Peyer's patch (tissue), 4 donors: ENCODE measurements around the gene KDM8. TPM values are rescaled to one million over a fixed set of nuclear protein-coding genes. Genes with fewer than 3 reads are reported as not detected.
A peak's percentile ranks its signal among the peaks of the same experiment; 100 is the strongest.
"Not testable (repeated sequence)": the region's sequence is repeated elsewhere in the genome, so short reads cannot be mapped to it uniquely, and the experiment has no call there.

Experiments
- DNase-seq, 3 donors: peaks; one replicate each; pipeline ENCODE4 v3.0.0-alpha.2; 2017 to 2019
- H3K27ac ChIP-seq, 4 donors: fragments of 200-600 bp; sonication (generic); one replicate each; pipeline ENCODE4 v1.5.1; 2016 to 2019
- H3K27me3 ChIP-seq, 2 donors: fragments of 200-600 bp; sonication (generic); one replicate each; pipeline ENCODE4 v1.5.1; 2019
- H3K36me3 ChIP-seq, 3 donors: fragments of 200-600 bp; sonication (generic); one replicate each; pipeline ENCODE4 v1.5.1; 2016 to 2019
- H3K4me1 ChIP-seq, 4 donors: fragments of 200-600 bp; sonication (generic); one replicate each; pipeline ENCODE4 v1.5.1; 2016 to 2019
- H3K4me3 ChIP-seq, 4 donors: fragments of 200-600 bp; sonication (generic); 1 replicate in 3 of 4; 2 replicates in 1 of 4; pipeline ENCODE4 v1.5.1; 2016 to 2019; ENCODE audit warnings: mild to moderate bottlenecking in 1 of 4
- H3K9me3 ChIP-seq, 4 donors: fragments of 200-600 bp; sonication (generic); one replicate each; pipeline ENCODE4 v1.5.1; 2016 to 2019; ENCODE audit warnings: mild to moderate bottlenecking in 1 of 4
- CTCF ChIP-seq, 6 experiments: fragments of 450-650 bp in 4 of 6; fragments of 200-600 bp in 2 of 6; sonication (generic) in 1 of 6; IDR thresholded peaks; one replicate each; pipeline ENCODE4 v1.5.1; 2017 to 2019; ENCODE audit warnings: antibody characterized with exemption in 6 of 6, mild to moderate bottlenecking in 3 of 6, moderate library complexity in 1 of 6
- POLR2A ChIP-seq, 2 donors: fragments of 450-650 bp; IDR thresholded peaks; one replicate each; pipeline ENCODE4 v1.5.1; 2017; ENCODE audit warnings: antibody characterized with exemption in 2 of 2, mild to moderate bottlenecking in 2 of 2, moderate library complexity in 2 of 2
- total RNA-seq, 4 donors: library from RNA; depleted of rRNA; stranded (reverse); fragments of >200 nt; gene quantifications; one replicate each; pipeline ENCODE4 v1.1.0, GENCODE V29; 2016

KDM8 gene
- total RNA-seq, 4 donors from 2014 or later, result 22.3 to 130 (median 40.9) TPM

GRCh38 chr16:27198451-27199234 lies 4.7 kb upstream of the KDM8 start:
- DNase-seq, result no peak
- TF ChIP-seq CTCF (IDR thresholded peaks at IDR 0.05) (no peak), POLR2A (IDR thresholded peaks at IDR 0.05) (no peak)
- no peaks in the 10 kb centered on the region for H3K9me3 ChIP-seq
- peaks cover 0 to 19% (median 6%) of the 10 kb centered on the region in 4 donors for H3K4me1 ChIP-seq
- H3K4me3 ChIP-seq, result no peak overlapping the region
- peak overlapping the region in 1 of 4 donors; percentile 73 for H3K27ac ChIP-seq
- H3K36me3 ChIP-seq, result no peaks in the 10 kb centered on the region
- H3K27me3 ChIP-seq, result no peaks in the 10 kb centered on the region

GRCh38 chr16:27199235-27199586 lies 4.1 kb upstream of the KDM8 start:
- no peak overlapping the region for H3K4me3 ChIP-seq
- H3K27me3 ChIP-seq, result no peaks in the 10 kb centered on the region
- H3K27ac ChIP-seq, result peak overlapping the region in 1 of 4 donors; percentile 73
- peaks cover 0 to 19% (median 8%) of the 10 kb centered on the region in 4 donors for H3K4me1 ChIP-seq
- H3K9me3 ChIP-seq, result no peaks in the 10 kb centered on the region
- TF ChIP-seq CTCF (IDR thresholded peaks at IDR 0.05), result no peak
- TF ChIP-seq POLR2A (IDR thresholded peaks at IDR 0.05), result no peak
- H3K36me3 ChIP-seq, result no peaks in the 10 kb centered on the region
- DNase-seq, result no peak

GRCh38 chr16:27199736-27200135 lies 3.6 kb upstream of the KDM8 start:
- DNase-seq, result peak in 1 of 3 donors; percentile 51
- Histone ChIP-seq H3K4me3 (peak overlapping the region in 1 of 4 donors; percentile 13), H3K27ac (peak overlapping the region; percentile 38 to 74 (median 70)), H3K27me3 (no peaks in the 10 kb centered on the region), H3K4me1 (peaks cover 0 to 24% (median 13%) of the 10 kb centered on the region in 4 donors), H3K36me3 (no peaks in the 10 kb centered on the region), H3K9me3 (no peaks in the 10 kb centered on the region)
- TF ChIP-seq POLR2A (IDR thresholded peaks at IDR 0.05) (no peak), CTCF (IDR thresholded peaks at IDR 0.05) (no peak)

- not testable (repeated sequence) for H3K27ac ChIP-seq, H3K27me3 ChIP-seq, H3K9me3 ChIP-seq, DNase-seq, H3K4me3 ChIP-seq, H3K36me3 ChIP-seq
- peaks cover 0 to 26% (median 11%) of the 10 kb centered on the region in 4 donors for H3K4me1 ChIP-seq
Measured at GRCh38 chr16:27200914-27201313, 2.4 kb upstream of the KDM8 start.

- Histone ChIP-seq H3K27ac (peak overlapping the region; percentile 92 to 98 (median 94)), H3K4me3 (peak overlapping the region; percentile 58 to 86 (median 78)), H3K36me3 (no peaks in the 10 kb centered on the region), H3K27me3 (no peaks in the 10 kb centered on the region), H3K9me3 (no peaks in the 10 kb centered on the region), H3K4me1 (peaks cover 0 to 26% (median 13%) of the 10 kb centered on the region in 4 donors)
- TF ChIP-seq CTCF (IDR thresholded peaks at IDR 0.05), result no peak
- TF ChIP-seq POLR2A (IDR thresholded peaks at IDR 0.05), result no peak
- DNase-seq, result peak in 2 of 3 donors; percentile 91 to 97
Measured at GRCh38 chr16:27202923-27203506, 311 bp upstream of the KDM8 start.

- Histone ChIP-seq H3K9me3 (no peaks in the 10 kb centered on the region), H3K27ac (peak overlapping the region; percentile 92 to 98 (median 94)), H3K4me1 (peaks cover 4 to 27% (median 15%) of the 10 kb centered on the region in 4 donors), H3K36me3 (no peaks in the 10 kb centered on the region), H3K4me3 (peak overlapping the region; percentile 58 to 86 (median 78)), H3K27me3 (no peaks in the 10 kb centered on the region)
- no peak for DNase-seq
- TF ChIP-seq POLR2A (IDR thresholded peaks at IDR 0.05) (no peak), CTCF (IDR thresholded peaks at IDR 0.05) (no peak)
Measured at GRCh38 chr16:27204312-27204915, 1.1 kb downstream of the KDM8 start.
